GM19463 (cell line): Measurements from ENCODE around the gene ZFYVE21.
A peak's percentile ranks its signal among the peaks of the same experiment; 100 is the strongest.

ENCODE experiments used
- ATAC-seq: cut with Tn5 transposase; IDR thresholded peaks from one replicate; pipeline ENCODE4 v1.9.1; 2021; ENCODE audit warnings: mild to moderate bottlenecking, moderate library complexity; ENCODE audit not compliant: unreplicated experiment

The ZFYVE21 gene

DNA sequence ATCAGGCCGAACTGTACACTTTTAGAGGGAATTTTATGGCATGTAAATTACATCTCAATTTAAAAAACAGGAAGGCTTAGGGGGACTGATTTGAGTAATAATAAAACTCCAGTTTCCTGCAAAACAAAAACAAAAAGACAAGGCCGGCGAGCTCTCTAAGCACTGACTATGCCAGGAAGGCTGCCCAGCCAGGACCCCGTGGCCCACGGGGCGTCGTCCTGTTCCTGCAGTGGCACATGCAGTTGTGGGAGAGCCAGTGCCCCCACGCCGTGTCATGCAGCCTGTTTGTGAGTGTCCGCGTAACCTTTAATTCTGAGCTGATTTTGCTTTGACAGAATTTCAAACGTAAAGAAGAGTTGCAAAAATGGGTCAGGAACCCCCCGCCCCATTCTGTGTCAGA, 10.9 kb upstream of the ZFYVE21 start:
- ATAC-seq = no peak

DNA sequence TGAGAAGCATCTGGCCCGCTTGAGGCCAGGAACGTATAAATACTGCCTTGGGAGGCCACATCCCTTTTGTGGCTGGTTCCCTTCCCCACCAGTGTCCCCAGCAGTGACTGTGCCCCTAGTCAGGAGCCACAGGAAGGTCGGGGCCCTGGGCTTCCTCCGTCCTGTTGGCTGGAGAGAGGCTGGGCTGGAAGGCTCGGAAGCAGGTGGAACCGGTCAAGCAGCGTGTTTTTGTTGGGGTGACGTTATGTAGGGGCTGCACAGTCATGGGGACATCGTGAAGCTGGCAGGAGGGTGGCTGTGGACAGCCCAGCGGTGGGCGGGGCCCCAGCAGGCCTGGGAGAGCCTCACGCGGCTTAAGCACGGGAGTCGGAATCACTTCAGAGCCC, 10.5 kb upstream of the ZFYVE21 start:
- ATAC-seq = no peak

DNA sequence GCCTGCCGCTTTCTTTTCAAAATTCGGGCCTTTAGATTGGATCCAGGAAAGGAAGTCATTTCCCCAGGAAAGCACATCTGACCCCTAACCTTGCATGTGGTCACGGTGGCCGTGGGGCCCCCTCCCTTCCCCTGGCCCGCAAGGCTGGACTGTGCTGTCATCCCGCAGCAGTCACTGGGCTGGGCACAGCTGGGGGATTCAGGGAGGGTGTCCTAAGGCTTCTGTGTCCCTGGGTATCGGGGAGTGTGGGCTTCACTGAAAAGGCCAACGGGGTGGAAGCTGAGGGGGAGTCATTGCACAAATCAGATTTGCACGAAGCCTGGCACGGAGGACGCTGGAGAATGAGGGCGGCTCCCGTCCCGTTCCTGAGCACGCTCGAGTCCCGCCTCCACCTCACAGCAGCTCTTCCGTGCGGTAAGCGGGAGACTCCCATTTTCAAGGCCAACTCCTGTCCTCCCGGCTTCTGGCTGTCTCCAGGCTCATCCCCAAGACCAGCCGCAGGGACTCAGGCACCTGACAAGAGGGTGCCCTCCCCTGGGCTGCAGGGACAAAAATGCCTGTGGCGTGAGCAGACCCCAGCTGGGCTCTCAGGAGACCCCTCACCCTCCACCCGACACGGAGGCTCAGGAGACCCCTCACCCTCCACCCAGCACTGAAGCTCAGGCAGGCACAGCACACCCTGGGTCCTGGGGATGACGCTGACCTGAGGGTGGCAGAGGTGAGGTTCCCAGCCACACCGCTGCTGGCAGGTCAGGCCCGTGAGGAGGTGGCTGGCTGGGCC, 9.9 kb upstream of the ZFYVE21 start:
- no peak for ATAC-seq

DNA sequence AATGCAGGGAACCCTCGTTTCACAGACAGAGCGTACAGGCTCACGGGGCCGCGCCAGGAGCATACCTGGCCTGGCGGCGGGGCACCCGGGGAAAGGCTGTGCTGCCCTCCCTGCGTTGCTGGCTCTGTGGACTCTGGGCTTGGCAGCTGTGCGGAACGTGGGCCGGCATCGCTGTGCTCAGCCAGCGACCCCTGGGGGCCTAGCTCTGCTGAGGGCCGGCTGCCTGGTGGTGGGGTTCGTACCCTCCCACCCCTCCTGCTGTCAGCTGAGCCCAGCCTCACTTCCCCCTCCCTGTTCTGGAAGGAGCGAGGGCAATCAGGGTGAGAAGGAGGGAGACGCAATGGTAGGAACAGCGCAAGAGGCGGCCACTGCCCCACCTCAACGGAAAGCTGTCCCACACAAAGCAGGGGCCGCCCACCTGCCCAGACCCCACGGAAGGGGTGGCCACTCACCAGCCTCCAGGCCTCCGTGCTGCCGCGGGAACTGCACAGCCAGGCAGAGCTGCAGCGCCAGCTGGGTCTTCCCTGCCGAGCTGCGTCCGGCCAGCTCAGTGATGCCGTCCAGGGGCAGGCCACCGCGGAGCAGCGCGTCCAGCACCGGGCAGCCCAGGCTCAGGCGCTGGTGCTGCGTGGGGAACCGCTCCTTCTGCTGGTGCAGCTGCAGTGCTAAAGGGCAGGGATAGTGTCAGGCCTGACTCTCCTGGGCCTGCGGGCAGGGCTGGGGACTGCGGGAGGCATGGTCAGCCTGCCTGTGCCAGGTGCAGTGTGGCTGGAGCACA, 8.9 kb upstream of the ZFYVE21 start:
- no peak for ATAC-seq

DNA sequence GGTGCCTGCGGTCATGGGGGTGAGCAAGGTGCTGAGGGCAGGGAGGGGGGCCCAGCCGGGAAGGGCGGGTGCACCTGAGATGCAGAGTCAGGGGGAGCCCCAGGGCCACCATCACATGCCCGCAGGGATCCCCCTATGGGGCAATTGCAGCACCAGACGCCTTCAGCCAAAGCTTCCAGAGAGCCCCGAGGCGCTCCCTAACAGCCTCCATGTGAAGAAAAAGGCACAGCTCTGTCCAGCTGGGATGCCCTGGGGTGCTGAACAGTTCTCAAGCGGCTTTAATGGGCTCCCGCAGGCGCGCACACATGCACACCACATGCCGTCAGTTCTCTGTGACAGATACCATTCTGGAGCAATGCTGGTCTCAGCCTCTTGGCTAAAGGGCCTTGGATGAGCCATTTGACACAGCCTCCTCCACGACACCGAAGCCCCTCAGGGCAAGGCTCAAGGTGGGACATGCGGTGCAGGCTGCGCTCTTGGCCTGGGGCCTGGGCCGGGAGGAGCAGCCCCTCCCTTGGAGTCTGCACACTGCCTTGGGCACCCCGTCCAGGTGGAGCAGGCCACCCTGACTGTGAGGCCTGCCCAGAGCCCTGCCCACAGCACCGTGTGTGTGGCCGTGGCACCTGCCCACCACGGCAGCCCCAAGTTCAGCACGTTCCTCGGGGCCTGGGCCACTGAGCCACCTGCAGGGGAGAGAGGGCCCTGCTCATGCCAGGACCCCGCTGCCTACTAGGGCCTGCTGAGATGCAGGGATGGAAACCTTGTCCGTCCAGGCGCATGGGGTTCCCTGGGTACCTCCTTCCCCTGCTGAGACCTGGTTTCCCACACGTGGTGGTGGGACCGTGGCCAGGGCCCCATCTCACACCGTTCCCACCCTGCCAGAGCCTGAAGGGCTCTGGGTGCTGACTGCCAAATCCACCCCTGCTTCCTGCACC, 8.0 kb upstream of the ZFYVE21 start:
- ATAC-seq = no peak

DNA sequence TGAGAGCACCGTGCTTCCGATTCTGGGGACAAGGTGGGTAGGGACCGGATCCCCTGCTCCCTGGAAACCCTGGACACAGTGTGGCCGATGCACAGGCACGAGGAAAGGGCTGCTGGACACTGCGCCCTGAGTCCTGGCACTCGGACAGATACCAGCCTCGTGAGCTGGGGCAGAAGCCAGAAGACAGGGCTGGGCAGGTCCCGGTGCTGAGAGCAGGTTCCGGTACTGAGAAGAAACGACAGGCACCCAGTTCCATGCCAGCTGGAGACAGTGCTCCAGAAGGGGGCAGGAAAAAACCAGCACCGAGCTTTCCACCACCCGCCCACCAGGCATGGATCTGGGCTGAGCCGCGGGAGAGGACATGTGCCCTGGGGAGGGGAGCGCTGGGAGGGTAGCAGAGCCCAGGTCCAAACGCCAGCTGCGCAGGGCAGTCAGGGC, 6.8 kb upstream of the ZFYVE21 start:
- ATAC-seq = no peak

DNA sequence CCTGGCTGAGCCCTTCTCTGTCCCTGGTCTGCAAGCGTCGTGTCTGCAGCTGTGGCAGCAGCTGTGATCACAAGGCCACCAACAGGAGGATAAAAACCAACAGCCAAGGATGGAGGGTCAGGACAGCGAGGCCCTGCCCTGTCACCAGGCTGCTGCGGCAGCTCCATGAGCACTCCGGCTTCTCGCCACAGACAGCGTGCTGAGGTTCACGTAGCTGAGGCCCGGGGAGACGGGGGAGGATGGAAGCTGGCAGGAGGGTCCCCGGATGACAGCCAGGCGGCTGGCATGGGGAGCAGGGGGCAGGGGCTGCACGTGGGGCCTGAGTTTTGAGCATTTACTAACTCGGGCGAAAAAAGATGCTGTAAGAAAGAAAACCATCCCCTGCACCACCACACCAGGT, 5.8 kb upstream of the ZFYVE21 start:
- no peak for ATAC-seq

DNA sequence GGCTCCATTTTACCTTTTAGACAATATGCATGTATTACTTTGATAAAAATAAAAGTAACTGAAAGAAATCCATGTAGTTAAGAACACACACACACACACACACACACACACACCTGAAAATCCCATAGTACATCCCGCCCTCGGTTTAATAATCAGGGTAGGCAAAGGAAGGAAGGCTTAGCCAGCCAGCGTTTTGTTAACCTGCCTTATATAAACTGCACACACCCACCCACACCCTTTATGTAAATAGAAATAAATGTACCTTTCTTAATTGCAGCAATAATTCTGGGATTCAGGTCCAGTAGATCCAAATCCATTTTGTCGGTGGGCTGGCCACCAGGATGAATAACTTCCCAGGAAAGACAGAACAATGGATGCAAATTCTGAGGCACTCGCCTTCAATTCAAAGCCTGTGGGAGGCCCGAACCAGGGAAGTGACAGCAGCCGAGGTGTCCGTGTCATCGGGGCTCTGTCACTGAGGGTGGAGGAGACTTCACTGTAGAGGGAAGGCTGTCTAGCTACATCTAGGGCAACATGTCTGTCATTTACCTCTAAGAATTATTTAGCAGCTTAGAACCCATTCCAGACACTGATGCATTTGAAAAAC, 4.7 kb upstream of the ZFYVE21 start:
- no peak for ATAC-seq

DNA sequence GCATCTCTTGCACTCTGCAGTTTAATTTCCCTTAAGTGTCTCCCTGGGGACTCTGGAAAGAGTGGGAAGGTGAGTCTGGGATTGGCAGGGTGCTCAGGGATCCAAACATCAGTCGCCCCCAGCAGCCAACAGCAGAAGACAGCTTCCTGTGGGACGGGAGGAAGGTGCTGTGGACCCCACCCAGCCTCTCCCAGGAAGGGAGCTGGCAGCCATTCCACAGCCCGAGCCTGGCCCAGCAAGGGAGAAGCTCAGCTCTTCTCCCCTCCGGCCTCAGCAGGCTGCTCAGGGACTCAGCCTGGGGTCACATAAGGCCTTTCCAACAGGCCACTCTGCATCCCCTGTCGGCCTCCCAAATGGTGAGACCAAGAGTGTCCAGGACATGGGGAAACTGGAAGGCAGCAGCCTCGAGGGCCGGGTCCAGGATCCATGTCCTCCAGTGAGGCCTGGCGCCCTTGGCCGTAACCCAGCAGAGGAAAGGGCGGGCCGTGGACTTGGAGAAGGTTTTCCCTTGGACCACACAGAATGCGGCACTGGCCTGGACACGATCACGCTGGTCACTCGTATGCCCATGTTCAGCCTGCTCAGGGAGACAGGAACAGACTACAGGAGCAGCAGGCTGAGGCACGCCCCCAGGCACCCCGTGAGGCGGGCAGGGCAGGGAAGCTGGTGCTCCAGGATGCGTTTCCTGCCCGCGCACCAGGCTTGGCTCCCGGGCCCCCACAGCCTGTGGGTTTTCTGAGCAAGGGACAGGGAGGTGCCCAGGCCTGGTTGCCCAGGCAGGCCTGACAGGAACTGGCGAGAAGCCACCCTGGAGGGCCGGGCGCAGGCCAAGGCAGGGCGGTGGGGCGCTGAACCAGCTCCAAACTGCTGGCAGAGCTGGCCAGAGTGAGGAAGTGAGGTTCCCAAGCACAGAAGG, 3.8 kb upstream of the ZFYVE21 start:
- ATAC-seq = no peak

DNA sequence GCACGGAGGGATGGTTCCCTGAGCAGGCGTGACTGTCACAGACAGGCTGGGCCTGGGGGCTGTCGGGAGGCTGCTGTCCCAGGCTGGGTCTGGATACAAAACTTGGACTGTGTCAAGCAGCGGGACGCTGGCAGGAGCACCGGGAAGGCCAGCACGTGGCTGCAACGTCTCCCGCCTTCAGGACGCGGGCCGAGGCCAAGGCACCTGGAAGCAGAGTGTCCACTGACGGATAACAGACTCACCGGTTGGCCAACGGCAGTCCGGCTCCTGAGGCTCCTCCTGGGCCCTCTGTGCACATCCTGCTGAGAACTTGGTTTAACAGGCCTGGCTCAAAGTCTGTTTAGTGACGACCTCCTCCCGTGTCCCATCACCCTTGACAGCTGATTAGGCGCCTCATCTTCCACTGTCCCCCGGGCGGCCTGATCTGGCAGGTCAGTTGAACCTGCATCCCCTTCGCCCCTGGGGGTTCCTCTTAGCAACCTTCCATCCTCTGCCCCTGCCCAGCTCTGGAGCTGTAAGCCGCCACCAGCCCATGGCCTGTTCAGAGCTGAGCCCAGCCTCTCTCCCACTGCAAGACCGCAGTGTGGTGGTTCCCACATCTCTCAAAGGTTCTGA, 2.9 kb upstream of the ZFYVE21 start:
- no peak for ATAC-seq

DNA sequence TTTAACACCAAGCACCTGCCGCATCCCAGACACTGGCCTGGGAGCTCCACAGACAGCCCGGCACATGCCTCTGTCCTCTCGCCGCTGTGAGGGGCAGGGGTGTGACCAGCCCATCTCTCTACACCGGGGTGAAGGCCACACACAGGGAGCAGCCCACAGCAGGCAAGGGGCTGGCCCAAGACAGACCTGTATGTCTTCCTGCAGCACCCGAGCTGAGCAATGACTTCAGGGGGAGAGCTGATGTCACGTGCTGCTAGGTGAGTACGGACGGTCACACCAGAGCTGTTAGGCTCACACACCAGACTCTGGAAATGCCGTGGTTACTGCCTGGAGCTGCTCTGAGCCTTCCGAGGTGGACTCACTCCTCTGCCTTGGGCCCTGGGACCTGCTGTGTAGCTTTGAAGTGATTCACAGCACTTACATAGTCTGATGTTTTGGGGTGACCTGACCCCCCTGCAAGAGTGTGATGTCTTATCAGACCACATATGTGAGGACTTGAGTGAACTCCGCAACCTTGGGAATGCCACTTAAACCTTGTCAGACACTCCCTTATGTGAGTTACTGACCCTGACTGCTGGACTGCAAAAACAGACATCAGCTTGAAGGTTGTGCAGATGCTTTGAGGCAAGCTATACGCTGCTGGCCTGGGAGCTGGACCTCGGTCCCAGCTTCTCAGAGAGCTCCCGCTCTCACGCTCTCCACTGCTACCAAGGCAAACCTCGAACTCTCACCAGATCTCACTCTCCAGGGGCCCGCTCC, 2.1 kb upstream of the ZFYVE21 start:
- ATAC-seq = no peak

DNA sequence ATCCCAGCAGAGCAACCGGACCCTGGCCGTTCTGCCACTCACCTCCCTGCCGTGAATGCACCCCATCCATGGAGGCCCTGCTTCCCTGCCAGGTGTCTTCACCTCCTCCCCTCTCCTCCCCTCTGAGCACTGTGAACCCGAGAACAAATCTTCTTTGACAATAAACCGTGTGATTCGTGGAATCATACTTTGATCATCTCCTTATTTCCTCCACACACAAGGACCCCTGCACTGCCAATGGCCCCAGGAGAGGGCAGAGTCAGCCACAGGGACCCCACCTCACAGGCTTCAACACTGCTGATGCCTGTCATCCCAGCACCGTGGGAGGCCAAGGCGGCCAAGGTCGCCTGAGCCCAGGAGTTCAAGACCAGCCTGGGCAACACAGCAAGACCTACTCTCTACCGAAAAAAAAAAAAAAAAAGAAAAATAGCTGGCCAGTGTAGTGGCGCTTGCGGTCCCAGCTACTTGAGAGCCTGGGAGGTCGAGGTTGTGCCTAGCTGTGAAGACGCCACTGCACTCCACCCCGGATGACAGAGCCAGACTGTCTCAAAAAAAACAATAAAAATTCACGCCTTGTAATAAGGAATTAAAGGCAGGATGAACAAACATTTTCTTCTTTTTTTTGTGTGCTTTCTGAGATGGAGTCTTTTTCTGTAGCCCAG, 1.4 kb upstream of the ZFYVE21 start:
- no peak for ATAC-seq

DNA sequence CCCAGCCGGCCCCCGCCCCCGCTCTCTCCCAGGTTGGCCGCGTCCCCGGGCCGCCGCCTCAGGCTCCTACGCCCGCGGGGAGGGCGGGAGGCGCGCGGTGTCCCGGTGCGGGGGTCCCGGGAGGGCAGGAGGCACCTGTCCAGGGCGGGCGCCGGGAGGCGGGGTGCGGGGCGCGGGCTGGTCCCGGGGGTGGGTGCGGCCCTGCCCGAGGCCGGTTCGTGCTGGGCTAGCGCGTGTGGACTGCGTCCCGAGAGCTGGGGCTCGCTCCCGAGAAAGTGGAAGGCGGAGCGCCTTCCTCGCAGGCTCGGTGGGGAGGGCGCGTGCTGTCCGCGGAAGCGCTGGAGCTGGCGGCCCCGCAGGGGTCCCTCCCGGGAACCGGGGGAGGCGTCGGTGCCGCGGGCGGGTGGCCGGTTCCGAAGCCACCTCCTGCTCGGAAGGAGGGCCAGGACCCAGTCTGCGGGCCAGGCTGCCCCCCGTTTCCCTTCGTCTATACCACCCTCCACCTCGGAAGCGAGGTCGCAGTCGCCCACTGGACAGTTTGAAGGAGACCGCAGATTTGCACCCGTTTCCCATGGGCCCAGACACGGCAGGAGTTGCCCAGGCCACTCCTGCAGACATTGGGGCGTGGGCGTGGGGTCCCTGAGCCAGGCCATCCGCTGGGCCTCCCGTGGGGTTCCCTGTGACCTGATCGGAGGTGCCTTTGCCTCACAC, 636 bp downstream of the ZFYVE21 start:
- peak; percentile 1 for ATAC-seq

DNA sequence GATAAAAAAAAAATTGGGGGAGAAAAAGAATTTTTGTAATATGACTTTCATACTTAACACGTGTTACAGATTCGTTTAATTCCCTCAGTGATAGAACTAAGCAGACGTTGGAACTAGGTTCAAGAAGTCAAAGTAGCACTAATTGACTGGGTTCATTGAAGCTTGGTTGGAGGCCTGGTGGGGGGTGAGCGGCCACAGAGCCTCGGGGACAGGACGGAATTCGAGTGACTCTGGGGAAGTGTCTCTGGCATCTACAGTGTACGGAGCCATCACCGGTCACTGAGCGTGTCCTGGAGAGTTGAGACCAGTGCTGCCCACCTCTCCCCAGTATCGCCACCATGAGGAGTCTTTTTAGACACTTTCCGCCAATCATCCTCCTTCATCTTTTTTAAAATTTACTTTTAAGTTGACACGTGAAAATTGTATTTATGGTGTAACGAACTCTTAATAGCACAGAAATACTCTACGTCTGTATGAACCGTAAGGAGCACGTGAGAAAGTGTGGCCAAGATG, 1.3 kb downstream of the ZFYVE21 start:
- ATAC-seq = no peak

DNA sequence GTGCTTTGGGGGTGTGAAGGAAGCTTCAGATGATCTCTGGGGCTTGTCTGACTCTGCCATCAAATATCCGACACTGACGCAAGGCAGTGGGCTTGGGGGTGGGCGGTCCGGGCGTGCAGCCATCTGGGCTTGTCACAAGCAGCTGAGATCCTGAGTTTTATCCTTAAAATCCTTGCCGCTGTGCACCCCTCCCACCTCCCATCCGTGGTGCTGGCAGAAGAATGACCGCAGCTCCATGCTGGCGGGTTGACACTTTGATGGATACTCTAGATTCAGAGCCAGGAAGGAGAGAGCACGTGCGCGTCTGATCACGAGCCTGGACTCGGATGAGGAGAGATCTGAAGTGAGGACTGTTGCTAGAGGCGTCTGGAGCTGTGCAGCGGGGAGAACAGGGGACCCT, 3.0 kb downstream of the ZFYVE21 start:
- ATAC-seq = no peak

DNA sequence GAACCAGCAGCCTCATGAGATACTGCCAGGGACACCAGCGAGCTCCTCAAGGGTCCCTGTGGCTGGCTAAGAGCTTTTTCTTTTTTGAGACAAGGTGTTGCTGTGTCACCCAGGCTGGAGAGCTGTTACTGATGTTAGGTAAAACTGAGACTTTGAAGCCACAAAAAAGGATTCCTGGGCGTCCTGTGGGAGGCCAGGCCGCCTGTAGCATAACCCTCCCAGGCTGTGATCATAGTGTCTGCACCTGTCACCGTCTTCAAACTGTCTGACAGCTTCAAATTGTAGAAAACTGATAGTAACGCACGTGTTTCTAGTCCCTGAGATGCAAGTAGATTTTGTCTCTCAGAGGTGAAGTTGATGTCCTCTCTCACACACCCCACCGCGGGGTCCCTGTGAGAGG, 4.1 kb downstream of the ZFYVE21 start:
- ATAC-seq = no peak
